NT2/D1 (cell line): ENCODE results near the gene MANF.
A peak's percentile ranks its signal among the peaks of the same experiment; 100 is the strongest.

Experiments used
- DNase-seq: peaks from one replicate; pipeline ENCODE4 v3.0.0-alpha.2; 2011; ENCODE audit warnings: low read depth, low spot score
- H3K27me3 ChIP-seq: 2 replicates; pipeline ENCODE4 v1.6.0; 2011; ENCODE audit warnings: mild to moderate bottlenecking; ENCODE audit not compliant: insufficient read length, insufficient read depth
- H3K36me3 ChIP-seq: 2 replicates; pipeline ENCODE4 v1.6.1; 2011; ENCODE audit warnings: mild to moderate bottlenecking, low read length, mixed read lengths; ENCODE audit not compliant: insufficient read depth, insufficient read length
- H3K4me1 ChIP-seq: 2 replicates; pipeline ENCODE4 v1.5.1; 2011; ENCODE audit not compliant: insufficient read depth, insufficient read length
- H3K4me3 ChIP-seq: 2 replicates; pipeline ENCODE4 v1.5.1; 2011; ENCODE audit warnings: low read depth; ENCODE audit not compliant: insufficient read length
- H3K9ac ChIP-seq: 2 replicates; pipeline ENCODE4 v1.6.0; 2011; ENCODE audit warnings: low read depth; ENCODE audit not compliant: insufficient read length
- H3K9me3 ChIP-seq: 2 replicates; pipeline ENCODE4 v1.5.1; 2011; ENCODE audit warnings: mild to moderate bottlenecking, low read length; ENCODE audit not compliant: insufficient read depth
- SUZ12 ChIP-seq: IDR thresholded peaks from 2 replicates; pipeline ENCODE4 v1.6.1; 2011; ENCODE audit not compliant: insufficient read length, insufficient read depth; ENCODE audit errors: extremely low read depth
- YY1 ChIP-seq: IDR thresholded peaks from 2 replicates; pipeline ENCODE4 v1.6.1; 2011; ENCODE audit not compliant: insufficient read length, insufficient read depth
- ZNF274 ChIP-seq: IDR thresholded peaks from 2 replicates; pipeline ENCODE4 v1.6.1; 2011; ENCODE audit warnings: mild to moderate bottlenecking, low read depth, low read length

MANF gene

GRCh38 chr3:51403675-51404074 lies 18.6 kb downstream of the MANF start:
- H3K27me3 ChIP-seq: no peaks in the 10 kb centered on the region
- H3K9me3 ChIP-seq: no peaks in the 10 kb centered on the region
- H3K4me3 ChIP-seq: no peak overlapping the region
- H3K36me3 ChIP-seq: peaks cover 47% of the 10 kb centered on the region
- no peak overlapping the region for H3K9ac ChIP-seq
- TF ChIP-seq SUZ12 (no peak), ZNF274 (no peak), YY1 (no peak)
- no peak for DNase-seq
- H3K4me1 ChIP-seq: no peaks in the 10 kb centered on the region

- Histone ChIP-seq H3K36me3 (peaks cover 52% of the 10 kb centered on the region), H3K27me3 (no peaks in the 10 kb centered on the region), H3K4me1 (no peaks in the 10 kb centered on the region), H3K9ac (no peak overlapping the region), H3K4me3 (no peak overlapping the region), H3K9me3 (no peaks in the 10 kb centered on the region)
- TF ChIP-seq YY1 (no peak), SUZ12 (no peak)
- no peak for DNase-seq
These were observed 22.9 kb downstream of the MANF start for GRCh38 chr3:51408021-51408420.

- peaks cover 52% of the 10 kb centered on the region for H3K36me3 ChIP-seq
- H3K9me3 ChIP-seq: no peaks in the 10 kb centered on the region
- H3K4me3 ChIP-seq: no peak overlapping the region
- DNase-seq: no peak
- H3K27me3 ChIP-seq: no peaks in the 10 kb centered on the region
- no peak for TF ChIP-seq YY1
- TF ChIP-seq ZNF274: no peak
- TF ChIP-seq SUZ12: no peak
- no peaks in the 10 kb centered on the region for H3K4me1 ChIP-seq
- H3K9ac ChIP-seq: no peak overlapping the region
These were observed 23.7 kb downstream of the MANF start for GRCh38 chr3:51408813-51409212.

- TF ChIP-seq SUZ12 (no peak), YY1 (no peak), ZNF274 (no peak)
- no peak overlapping the region for H3K4me3 ChIP-seq
- no peak for DNase-seq
- no peaks in the 10 kb centered on the region for H3K4me1 ChIP-seq
- peaks cover 55% of the 10 kb centered on the region for H3K36me3 ChIP-seq
- no peak overlapping the region for H3K9ac ChIP-seq
- no peaks in the 10 kb centered on the region for H3K9me3 ChIP-seq
- H3K27me3 ChIP-seq: no peaks in the 10 kb centered on the region
These were observed 37.1 kb downstream of the MANF start for GRCh38 chr3:51422211-51422610.

GRCh38 chr3:51426921-51427320 lies 41.8 kb downstream of the MANF start:
- no peak overlapping the region for H3K4me3 ChIP-seq
- DNase-seq: no peak
- TF ChIP-seq ZNF274: no peak
- TF ChIP-seq SUZ12: no peak
- no peak for TF ChIP-seq YY1
- no peak overlapping the region for H3K9ac ChIP-seq
- H3K36me3 ChIP-seq: peaks cover 45% of the 10 kb centered on the region
- no peaks in the 10 kb centered on the region for H3K27me3 ChIP-seq
- H3K9me3 ChIP-seq: no peaks in the 10 kb centered on the region
- H3K4me1 ChIP-seq: no peaks in the 10 kb centered on the region

- TF ChIP-seq ZNF274: no peak
- TF ChIP-seq YY1: no peak
- TF ChIP-seq SUZ12: no peak
- peaks cover 42% of the 10 kb centered on the region for H3K36me3 ChIP-seq
- no peak overlapping the region for H3K4me3 ChIP-seq
- H3K4me1 ChIP-seq: no peaks in the 10 kb centered on the region
- H3K9ac ChIP-seq: no peak overlapping the region
- H3K9me3 ChIP-seq: no peaks in the 10 kb centered on the region
- no peak for DNase-seq
- H3K27me3 ChIP-seq: no peaks in the 10 kb centered on the region
These were observed 44.0 kb downstream of the MANF start for GRCh38 chr3:51429138-51429537.

GRCh38 chr3:51434110-51434509 lies 49.0 kb downstream of the MANF start:
- TF ChIP-seq ZNF274: no peak
- no peak for TF ChIP-seq YY1
- no peak for TF ChIP-seq SUZ12
- Histone ChIP-seq H3K4me1 (no peaks in the 10 kb centered on the region), H3K36me3 (peaks cover 43% of the 10 kb centered on the region)

GRCh38 chr3:51434746-51435327 lies 49.7 kb downstream of the MANF start:
- Histone ChIP-seq H3K9me3 (no peaks in the 10 kb centered on the region), H3K4me3 (no peak overlapping the region), H3K4me1 (no peaks in the 10 kb centered on the region), H3K36me3 (peaks cover 45% of the 10 kb centered on the region), H3K9ac (no peak overlapping the region), H3K27me3 (no peaks in the 10 kb centered on the region)
- peak; percentile 49 for DNase-seq
- TF ChIP-seq ZNF274 (no peak), SUZ12 (no peak), YY1 (no peak)

More at GRCh38 chr3:51434110-51434509, 49.0 kb downstream of the MANF start:
- DNase-seq: no peak
- no peak overlapping the region for H3K9ac ChIP-seq
- H3K27me3 ChIP-seq: no peaks in the 10 kb centered on the region
- no peak overlapping the region for H3K4me3 ChIP-seq
- H3K9me3 ChIP-seq: no peaks in the 10 kb centered on the region
